Dedifferentiated amniotic fluid mesenchymal stem cell (primary cell): ENCODE results near the gene PXYLP1.

Source experiments
- DNase-seq: peaks from one replicate; pipeline ENCODE4 v3.0.0-alpha.2; 2016; ENCODE audit errors: extremely low spot score

The PXYLP1 gene

DNA sequence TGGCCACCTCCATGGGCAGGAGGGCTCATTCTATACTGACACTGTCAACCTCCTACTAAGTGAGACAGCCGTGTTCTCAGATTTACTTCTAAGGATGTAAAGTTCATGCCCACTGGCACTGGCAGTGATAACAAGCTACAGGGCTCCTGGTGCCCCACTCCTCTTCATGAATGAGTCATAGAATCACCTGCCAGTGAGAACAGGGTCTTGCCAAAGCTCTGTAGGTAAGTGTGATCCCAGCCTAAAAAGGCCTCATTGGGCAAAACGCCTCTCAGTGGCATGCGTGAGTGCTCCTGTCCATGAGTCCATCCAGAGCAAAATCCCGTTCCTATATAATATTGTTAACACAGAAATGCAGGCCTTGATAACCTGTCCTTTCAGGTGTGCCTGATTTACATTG, 17.4 kb downstream of the PXYLP1 start:
- DNase-seq, result no peak

DNA sequence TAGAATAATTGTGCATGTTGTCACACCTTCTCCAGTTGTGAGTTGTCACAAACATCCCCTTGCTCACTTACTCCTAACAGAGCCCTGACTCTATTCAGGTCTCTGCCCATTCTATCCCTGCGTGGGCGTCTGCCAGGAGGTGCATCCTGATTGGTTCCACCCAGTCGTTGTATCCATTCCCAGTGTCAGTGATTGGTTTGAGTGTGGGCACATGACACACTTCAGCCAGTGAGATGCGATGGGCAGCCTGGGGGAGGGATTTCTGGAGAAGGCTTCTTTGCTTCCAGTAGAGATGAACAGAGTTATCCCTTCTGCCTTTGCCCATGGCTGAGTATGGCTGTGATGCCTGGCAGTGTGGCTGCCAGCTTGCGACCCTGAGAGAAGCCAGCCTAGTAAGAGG, 18.7 kb downstream of the PXYLP1 start:
- no peak for DNase-seq

DNA sequence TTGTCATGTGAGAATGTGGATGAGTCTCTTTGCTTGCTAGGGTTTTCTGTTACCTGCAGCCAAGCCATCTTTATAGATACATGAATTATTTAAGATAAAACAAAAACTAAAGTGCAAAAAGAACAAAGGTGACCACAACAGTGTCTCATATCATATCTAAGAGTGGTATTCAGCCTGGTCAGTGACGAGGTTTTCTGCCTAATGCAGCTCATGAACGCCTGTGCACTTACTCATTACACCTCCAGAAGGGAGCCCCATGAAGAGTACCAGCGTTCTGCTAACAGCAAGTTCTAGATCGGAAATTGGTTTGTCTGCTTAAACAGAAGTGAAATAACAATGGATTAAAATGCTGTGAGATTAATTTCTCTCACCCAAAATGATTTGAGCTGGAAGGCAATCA, 19.2 kb downstream of the PXYLP1 start:
- no peak for DNase-seq

DNA sequence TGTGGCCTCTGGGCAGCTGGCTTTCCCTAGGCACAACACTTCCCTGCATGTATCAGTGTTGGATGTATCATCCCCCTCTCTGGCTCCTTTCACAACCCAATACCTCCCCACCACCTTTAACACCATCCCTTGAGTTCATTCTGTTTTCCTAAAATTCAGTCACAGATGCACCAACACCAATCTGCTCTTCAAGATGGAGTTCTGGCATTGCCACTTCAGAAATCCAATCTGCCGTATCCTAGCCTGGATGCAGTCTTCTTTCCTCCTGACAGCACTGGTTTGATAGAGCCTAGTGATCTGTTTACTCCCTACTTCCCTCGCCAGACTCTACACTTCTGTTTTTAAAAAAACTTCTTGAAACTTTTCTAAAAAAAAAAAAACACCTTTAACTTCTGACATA, 21.7 kb downstream of the PXYLP1 start:
- no peak for DNase-seq

DNA sequence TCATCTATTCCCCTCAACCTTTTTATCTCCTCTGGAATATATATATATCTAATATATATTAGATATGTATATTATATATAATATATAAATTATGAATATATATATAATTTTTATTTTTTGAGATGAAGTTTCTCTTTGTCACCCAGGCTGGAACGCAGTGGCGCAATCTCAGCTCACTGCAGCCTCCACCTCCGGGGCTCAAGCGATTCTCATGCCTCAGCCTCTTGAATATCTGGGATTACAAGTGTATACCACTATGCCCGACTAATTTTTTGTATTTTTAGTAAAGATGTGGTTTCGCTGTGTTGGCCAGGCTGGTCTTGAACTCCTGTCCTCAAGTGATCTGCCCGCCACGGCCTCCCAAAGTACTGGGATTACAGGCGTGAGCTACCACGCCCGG, 22.2 kb downstream of the PXYLP1 start:
- DNase-seq, result no peak

DNA sequence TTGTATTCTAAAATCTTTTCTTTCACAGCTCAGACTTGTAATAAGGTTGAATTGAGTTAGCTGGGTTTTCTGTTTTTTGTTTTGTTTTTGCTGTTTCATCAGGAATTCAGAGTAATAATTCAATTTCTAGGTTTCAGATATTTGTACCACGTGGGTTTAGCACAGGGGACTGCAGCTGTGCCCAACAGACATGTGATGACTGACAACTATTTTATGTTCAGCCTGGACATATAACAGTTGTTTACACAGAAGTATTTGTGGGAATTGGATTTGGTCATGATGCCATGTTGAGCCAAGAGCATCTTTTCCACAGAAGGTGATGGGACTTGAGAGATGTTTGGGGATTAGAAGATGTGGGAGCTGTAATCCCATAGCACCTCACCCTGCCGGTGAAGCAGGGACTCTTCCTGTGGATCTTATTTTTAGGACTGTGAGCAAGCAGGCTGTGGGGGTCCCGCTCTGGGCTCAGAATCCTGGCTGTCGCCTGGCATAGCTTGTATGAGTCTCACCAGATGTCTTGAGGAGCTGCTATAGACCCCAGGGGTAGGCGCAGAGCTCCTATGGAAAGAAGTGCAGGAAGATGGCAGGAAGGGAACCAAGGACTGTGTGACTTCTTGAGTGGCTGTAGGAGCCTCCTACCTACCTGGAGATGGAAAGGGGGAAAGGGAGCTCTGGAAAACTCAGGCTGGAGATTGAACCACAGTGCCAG, 23.7 kb downstream of the PXYLP1 start:
- DNase-seq, result no peak

DNA sequence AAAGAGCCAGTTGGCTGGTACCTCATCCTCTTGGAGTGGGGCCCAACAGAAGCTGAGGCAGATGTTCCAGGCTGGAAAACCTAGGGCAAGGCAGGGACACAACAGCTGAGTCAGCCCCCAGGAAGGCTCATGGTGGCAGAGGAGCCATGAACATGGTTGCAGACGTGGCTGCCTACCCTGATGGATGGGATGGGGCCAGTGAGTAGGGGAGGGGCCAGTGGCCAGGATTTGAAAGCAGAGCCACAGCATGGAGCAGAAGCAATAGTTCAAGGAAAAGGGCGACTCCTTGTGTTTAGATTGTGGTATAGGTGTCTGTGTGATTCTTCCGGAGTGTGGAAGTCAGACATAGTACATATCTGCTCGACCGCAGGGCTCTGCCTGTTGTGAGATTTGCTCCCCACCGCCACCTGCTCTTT, 24.2 kb downstream of the PXYLP1 start:
- DNase-seq, result no peak

DNA sequence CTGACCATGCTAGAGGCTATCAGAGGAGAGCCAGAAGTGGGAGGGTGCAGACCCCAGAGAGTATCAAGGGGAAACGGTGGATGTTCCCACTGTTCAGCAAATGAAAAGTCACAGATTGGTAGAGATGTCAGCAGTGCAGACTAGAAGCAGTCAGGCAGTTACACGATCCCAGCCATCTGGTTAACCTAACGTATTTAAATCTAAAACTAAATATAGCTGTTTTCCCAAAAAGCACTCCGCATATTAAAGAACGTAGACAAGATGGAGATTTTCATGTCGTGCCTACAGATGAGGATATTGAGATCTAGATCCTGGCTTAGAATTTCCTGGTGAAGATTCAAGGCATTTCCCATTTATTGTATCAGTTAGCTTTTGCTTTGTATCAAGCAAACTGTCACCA, 25.2 kb downstream of the PXYLP1 start:
- DNase-seq, result no peak

DNA sequence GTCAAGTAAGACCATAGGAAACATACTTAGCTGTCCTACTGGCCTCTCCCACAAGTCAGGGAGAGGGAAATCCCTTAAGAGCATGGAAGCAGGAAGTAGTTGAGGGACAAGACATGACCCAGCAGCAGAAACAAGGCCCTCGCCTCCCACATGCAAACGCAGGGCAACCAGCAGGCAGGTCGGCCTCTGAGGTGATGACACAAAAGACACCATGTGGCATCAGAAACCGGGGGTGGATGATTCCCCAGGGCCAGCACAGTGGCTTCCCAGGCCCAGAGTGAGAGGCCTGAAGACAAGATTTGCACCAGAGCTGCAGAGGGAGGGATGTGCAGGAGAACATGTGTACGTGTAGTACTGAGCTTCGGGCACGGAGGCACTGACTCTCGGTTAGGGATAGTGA, 26.3 kb downstream of the PXYLP1 start:
- DNase-seq, result no peak

DNA sequence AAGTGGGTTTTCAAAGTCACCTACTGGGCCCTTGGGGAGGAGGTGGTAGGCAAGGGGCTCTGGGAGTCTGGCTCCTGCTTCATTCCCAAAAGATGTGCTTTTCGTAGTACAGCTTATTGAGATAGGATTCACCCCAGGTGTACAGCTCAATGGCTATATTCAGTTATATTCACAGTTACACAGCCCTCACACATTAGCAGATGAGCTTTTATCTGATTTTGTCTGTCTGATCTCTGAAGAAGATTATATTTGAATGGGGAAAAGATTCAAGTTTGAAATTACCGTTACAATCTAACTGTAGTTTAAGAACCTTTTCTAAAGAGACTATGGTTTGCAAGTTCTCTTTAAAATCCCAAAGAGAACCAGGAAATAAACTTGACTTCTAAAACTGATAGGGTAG, 27.3 kb downstream of the PXYLP1 start:
- DNase-seq, result no peak

DNA sequence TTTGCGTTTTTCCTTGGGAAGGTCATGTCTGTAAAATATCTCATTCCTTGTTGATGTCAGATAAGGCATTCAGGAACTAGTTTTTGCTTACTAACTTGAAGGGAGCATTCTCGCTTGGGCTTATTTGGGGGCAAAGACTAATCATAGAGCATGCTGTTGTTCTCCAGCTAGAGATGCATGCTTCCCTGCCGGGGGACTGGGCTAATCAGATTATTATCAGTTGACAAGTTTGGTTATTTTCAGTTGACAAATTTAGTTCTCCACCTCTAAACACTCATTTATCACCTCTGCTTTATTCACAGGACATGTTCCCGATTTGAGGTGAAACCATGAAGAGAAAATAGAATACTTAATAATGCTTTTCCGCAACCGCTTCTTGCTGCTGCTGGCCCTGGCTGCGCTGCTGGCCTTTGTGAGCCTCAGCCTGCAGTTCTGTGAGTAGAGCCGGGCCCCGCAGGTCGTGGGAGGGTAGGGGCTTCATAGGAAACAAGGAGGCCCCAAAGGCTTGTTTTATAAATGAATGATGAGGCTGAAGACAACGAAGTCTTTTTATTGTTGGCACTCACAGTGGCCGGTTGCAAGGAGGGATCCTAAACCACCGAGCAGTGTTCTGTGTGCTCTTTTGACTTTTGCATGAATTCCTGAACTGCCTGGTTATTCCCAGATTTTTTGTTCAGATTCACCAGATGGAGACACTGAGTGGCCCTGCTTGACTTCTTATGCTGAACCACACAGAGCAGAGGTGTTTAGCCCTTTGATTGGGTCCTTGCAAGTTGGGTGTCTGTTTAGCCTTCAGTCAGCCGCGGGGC, 28.4 kb downstream of the PXYLP1 start:
- DNase-seq, result no peak

DNA sequence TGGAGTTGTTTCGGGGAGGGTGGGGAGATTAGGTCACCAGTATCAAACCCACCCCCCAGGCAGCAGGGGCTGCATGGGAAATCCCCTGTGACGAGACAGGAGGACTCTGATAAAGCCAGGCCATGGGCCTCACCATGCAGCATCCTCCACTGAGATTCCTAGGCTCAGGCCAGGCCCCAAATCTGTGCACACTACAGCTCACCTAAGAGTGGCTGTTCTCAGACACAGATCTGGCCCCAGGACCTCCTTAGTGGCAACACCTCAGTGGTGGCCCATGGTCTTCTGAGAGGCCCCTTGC, 29.0 kb downstream of the PXYLP1 start:
- no peak for DNase-seq

DNA sequence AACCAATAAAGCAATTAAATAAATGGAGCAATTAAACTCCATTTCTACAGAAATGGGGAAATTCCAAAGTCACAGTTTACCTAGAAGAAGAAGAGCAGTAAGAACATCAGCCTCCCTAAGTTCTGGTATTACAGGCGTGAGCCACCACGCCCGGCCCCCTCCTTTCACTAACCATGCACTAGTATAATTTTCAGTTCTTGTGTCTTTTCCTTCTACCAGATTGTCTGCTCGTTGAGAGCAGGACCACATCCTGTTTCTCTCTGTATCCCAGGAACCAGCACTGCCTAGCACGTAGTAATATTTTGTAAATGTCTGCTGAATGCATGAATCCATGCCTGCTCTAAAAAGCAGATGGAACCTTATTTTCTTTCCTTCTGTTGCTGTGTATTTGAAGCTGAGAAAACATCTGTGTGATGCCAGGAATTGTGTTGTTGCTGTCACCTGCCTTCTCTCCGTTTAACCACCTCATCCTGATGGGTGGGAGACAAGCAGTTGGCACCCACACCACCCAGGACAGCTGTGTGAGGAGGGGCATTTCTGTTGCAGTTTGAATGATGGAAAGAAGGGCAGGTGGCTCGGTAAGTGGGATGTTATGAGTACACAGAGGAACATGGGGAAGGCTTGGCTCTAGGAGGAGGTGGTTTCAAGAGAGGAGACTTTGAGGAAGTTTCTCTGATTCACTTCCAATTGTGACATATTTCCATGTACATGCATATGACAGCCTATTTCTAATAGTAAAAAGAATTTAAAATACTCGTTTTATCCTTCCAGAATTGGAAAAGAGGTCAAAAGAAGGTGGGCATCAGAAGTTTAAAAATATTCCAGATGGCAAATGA, 30.1 kb downstream of the PXYLP1 start:
- no peak for DNase-seq

DNA sequence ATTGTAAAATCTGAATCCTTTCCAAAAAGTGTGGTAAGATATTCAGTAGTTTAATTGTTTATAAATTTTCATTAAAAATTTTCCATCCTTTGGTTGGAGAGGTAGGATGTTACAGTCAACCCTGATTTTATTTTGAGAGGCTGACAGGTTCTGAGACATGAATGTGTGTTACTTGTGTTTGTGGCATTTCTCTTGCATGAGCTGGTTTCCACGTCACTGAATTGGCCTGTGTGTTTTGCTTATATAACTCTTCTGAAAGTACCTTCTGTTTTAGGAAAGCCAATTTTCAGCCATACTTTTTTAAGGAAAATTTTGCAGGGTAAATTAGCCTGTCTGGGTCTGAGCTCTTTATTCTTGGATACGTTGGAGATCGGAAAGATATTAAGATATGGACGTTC, 30.7 kb downstream of the PXYLP1 start:
- DNase-seq, result no peak

DNA sequence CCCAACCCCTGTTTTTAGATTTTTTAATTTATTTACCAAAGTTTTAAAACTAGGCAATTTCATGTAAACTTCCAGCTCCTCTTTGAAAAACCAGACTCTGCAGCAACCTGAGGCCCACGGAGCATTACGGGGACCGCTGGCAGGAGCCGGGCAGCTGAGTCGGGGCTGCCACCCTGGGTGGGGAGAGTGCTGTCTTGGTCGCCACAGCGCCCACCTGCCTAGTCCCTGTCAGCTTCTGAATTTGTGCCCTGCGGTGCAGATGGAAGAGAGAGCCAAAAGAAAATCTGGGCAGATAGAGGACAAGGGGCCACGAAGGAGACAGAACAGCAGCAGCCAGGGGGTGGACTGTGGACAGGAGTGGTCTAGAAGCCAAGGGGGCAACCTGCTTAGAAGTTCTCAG, 34.6 kb downstream of the PXYLP1 start:
- no peak for DNase-seq

DNA sequence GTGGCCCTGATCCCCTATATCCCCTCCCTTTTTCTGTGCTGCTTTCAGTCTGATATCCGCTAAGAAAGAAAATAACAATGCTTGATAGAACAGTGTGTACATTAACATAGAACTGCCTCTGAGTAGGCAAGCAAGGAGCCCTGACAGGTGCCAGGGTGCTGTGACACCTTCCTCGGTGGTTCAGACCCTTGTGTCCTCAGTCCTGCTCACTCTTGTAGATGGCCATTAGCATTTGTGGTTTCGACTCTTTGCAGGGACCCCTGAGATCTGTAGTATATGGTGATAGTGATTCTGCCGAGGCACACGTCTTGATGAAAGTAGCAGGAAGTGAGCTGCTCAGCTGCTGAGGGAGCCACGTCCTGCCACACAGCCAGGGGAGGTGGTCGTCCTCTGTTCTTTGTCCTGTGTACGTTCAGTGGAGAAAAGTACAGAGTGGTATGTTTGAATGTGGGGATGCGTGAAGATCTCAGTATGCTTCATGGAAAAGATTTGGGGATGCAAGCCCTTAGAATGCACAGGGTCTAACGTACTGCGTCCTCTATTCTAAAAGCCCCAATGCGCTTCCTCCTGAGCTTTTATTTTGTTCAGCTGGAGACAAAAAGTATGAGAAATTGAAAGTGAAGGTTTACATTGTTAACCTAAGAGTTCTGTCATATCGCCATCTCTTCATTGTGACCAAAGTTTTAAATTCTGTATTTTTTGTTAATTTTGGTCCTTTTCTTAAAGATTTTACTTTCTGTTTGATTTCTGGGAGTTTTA, 35.4 kb downstream of the PXYLP1 start:
- DNase-seq, result no peak

DNA sequence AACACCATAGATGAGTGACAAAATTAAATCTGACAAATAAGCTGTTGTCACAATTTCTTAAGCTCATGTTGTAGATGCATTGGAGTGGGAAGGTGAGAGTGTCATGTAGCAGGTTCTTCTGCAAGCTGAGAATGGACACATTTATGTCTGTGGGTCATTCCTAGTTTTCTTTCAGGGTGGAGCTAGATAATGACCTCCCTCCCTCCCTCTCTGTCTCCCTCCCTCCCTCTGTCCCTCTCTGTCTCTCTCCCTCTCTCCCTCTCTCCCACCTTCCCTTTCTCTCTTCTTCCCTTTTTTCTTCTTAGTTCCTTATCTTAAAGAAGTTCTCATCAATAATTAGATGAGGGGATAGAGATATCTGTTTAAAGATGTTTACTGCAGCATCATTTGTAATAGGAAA, 36.0 kb downstream of the PXYLP1 start:
- no peak for DNase-seq

DNA sequence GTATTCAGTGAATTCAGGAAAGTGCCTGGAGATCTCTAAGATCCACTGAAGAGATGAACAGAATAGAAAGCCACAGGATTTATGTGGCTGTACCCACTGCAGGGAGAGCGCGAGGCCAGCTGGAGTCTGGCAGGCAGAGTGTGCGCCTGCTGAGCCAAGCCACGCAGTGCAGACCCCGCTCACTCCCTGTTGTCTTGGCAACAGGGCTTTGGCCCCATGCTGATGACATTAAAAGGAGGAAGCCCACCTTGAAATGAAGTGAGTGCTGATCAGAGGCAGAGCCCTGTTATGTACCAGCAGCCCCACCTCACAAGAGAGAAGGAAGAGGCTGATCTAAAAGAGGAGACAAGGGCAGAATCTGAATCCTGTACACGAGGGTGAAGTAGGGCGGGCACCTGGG, 36.7 kb downstream of the PXYLP1 start:
- DNase-seq, result no peak

DNA sequence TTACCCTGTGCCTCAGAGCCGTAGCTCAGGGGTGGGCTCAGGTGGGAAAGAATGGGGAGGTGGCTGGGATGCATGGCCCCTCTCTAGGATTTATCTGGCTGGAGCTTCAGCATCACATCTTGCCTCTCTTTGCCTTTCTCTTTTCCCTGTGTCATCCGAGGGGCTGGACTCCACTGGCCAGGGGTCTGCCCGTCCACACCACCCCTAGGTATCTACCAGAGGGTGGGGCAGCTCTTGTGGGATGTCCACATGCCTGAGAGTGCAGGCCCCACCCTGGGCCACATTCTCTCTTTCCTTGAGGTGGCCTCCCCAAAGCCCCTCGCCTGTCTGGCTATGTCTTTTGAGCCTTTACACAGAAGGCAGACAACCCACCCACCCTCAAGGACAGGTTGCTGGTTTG, 37.2 kb downstream of the PXYLP1 start:
- DNase-seq, result no peak

DNA sequence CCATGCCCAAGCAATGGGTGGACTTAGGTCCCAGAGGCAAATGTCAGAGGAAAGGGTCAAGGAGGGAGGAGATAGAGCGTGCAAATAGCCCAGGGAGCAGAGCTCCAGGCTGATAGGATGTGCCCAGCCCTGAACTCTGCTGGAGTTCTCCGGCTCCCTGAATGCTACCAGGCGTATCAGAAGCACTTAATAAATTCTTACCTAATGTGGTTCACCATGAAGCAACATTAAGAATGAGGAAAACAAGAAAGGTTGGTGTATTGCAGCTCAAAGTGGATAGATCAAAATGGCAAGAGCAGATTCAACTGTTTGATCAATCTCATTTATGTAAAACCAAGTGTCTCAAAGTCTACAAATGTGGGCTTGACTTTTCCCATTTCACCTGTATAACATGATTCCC, 38.3 kb downstream of the PXYLP1 start:
- no peak for DNase-seq

DNA sequence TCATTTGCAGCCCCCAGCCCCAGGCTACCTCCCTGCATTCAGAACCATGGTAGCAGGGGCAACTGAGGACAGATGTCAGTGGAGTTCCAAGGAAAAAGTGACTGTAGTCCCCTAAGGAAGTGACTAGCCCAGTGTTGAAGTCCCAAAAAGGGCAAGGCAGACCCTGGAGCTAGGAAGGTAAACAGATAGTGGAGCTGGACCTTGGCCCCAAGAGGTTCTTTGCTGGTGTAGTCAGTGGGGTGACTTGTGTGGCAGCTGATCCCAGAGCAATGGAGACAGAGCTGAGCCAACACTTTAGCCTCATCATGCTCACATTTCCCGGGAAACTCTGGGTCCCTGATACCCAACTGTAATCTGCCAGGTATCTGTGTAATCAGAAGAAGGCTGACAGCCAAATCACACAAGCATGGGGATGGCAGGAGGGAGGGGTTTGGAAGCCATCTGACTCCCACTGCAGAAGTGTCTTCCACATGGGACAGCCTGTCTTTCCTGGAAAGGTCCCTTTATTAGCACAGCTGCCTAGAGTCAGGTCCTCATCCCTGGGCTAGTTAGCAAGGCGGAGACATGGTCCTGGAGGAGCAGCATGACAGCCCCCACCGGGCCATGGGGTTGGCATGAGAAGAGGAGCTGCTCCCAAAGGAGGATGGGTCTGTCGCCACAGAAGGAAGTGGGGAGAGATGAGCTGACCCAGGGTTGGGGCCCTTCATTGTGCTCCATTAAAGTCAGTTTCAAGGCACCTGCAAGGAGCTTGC, 39.8 kb downstream of the PXYLP1 start:
- no peak for DNase-seq
